NB4 (cell line): Measurements from ENCODE around the gene NFIB.

ENCODE experiments used
- CTCF ChIP-seq: IDR thresholded peaks from one replicate; pipeline ENCODE4 v1.5.1; 2012; ENCODE audit warnings: low read depth, low read length
- MAX ChIP-seq: IDR thresholded peaks from 2 replicates; pipeline ENCODE4 v1.6.1; 2011; ENCODE audit warnings: low read depth, low read length
- MYC ChIP-seq: IDR thresholded peaks from 2 replicates; pipeline ENCODE4 v1.6.1; 2011; ENCODE audit warnings: low read depth, low read length
- POLR2A ChIP-seq: IDR thresholded peaks from 2 replicates; pipeline ENCODE4 v1.6.1; 2011; ENCODE audit warnings: mild to moderate bottlenecking; ENCODE audit not compliant: insufficient read length; ENCODE audit errors: extremely low read depth

- TF ChIP-seq MYC (no peak), MAX (no peak), POLR2A (no peak), CTCF (no peak)
These were observed 251.9 kb downstream of the NFIB start for GRCh38 chr9:14061936-14062585.
